Esophagus squamous epithelium (tissue), 4 donors: ENCODE results near the gene ALG8.

ENCODE experiments used
- POLR2A ChIP-seq, 4 donors: fragments of 450-650 bp; IDR thresholded peaks; one replicate each; pipeline ENCODE4 v1.6.1; 2017; ENCODE audit warnings: antibody characterized with exemption in 4 of 4, mild to moderate bottlenecking in 4 of 4, moderate library complexity in 3 of 4
- TF ChIP-seq, protein P1 (sequence below), 6 experiments: fragments of 450-650 bp in 4 of 6; fragments of 200-600 bp in 2 of 6; sonication (generic) in 2 of 6; IDR thresholded peaks; one replicate each; pipeline ENCODE4 v1.5.1; 2016 to 2019; ENCODE audit warnings: antibody characterized with exemption in 6 of 6, mild to moderate bottlenecking in 4 of 6, moderate library complexity in 4 of 6

DNA sequence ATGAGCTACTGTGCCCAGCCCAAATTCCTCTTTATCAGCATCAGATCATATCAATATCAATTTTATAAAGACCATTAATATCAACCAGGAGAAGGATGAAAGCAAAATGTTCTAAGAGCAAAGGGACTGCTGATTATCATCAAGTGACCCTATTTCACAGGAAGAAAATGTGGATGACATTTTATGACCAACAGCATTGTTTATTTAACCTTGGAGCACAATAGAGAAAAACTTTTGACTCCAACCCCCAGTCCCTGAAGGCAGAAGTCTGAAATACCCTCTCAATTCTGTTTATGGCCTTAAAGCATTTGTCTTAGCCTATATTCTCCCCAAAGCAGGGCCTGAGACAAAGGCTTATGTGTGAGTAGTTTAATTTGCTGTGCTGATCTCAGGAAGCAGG lies 11.3 kb upstream of the ALG8 start:
- TF ChIP-seq, protein P1, sequence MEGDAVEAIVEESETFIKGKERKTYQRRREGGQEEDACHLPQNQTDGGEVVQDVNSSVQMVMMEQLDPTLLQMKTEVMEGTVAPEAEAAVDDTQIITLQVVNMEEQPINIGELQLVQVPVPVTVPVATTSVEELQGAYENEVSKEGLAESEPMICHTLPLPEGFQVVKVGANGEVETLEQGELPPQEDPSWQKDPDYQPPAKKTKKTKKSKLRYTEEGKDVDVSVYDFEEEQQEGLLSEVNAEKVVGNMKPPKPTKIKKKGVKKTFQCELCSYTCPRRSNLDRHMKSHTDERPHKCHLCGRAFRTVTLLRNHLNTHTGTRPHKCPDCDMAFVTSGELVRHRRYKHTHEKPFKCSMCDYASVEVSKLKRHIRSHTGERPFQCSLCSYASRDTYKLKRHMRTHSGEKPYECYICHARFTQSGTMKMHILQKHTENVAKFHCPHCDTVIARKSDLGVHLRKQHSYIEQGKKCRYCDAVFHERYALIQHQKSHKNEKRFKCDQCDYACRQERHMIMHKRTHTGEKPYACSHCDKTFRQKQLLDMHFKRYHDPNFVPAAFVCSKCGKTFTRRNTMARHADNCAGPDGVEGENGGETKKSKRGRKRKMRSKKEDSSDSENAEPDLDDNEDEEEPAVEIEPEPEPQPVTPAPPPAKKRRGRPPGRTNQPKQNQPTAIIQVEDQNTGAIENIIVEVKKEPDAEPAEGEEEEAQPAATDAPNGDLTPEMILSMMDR (IDR thresholded peaks at IDR 0.05): no peak
- TF ChIP-seq POLR2A (IDR thresholded peaks at IDR 0.05): no peak
